Left ventricle myocardium inferior (tissue), 1 donor: ENCODE data around the gene OLIG3. TPM values are rescaled to one million over a fixed set of nuclear protein-coding genes. Genes with fewer than 3 reads are reported as not detected.
A peak's percentile ranks its signal among the peaks of the same experiment; 100 is the strongest.

Experiments used
- DNase-seq: peaks from one replicate; pipeline ENCODE4 v3.0.0-alpha.2; 2020
- H3K27ac ChIP-seq: fragments of 200-600 bp; replicated peaks from 2 replicates; pipeline ENCODE4 v1.8.0; 2021
- H3K27me3 ChIP-seq: fragments of 200-600 bp; 2 replicates; pipeline ENCODE4 v1.8.0; 2021; ENCODE audit warnings: low read depth
- H3K36me3 ChIP-seq: fragments of 200-600 bp; 2 replicates; pipeline ENCODE4 v1.8.0; 2021
- H3K4me1 ChIP-seq: fragments of 200-600 bp; 2 replicates; pipeline ENCODE4 v1.8.0; 2021
- H3K4me3 ChIP-seq: fragments of 200-600 bp; 2 replicates; pipeline ENCODE4 v1.8.0; 2021; ENCODE audit warnings: mild to moderate bottlenecking, moderate library complexity
- H3K9me3 ChIP-seq: fragments of 200-600 bp; replicated peaks from 2 replicates; pipeline ENCODE4 v1.8.0; 2021
- intact Hi-C: fragments of 100-400 bp; cut with micrococcal nuclease; formaldehyde crosslinking; loops from one replicate; pipeline ENCODE4 v1.11.0; 2022
- total RNA-seq: library from RNA; stranded (reverse); fragmentation: NEBNext Ultra II Directional; extraction: Animal tissue kit (Norgen Biotek cat#: 25700); gene quantifications from one replicate; pipeline ENCODE4 v1.2.1, GENCODE V29; 2021
- TF ChIP-seq, protein P1 (sequence below): fragments of 200-600 bp; IDR thresholded peaks from 2 replicates; pipeline ENCODE4 v1.8.0; 2021; ENCODE audit warnings: antibody characterized with exemption, mild to moderate bottlenecking, borderline replicate concordance
- donor health status: DM: no; HTN: yes; CAD: no; lungs with severe emphysema.

The OLIG3 gene
- total RNA-seq, 1 donor from 2014 or later: not detected

DNA sequence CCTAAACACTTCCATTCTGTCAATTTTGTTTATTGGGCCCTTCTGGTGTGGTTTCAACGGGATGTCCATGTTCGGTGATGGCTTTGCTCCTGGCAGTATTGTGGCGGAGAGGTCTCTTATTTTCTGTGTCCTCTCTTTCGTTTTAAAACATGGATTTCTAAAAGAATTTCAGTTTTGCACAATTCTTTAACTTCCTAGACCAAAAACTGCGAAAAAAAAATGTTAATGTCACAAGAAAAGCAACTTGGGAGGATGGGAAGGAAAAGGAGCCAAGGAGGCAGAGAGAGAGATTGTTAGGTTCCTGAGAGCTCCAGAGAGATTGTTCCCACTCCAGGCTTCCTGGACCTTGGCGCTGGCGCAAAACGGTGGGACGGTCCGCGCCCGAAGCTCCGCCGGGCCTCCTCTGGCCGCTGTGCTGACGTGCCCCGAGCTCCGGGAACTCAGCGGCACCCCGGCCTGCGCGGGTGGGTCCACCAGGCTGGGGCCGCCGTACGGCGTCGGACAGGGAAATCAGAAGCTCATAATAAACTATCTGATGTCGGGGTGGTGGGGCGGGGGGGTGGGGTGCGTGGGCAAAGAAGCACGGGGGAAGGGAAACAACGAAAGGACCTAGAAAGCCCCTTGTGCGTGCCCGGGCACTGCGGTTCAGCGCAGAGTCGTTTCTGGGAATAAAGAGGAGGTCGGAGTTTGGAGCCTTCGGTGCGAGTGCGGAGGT lies 951 bp upstream of the OLIG3 start:
- no peak overlapping the region for H3K27ac ChIP-seq
- peaks cover 100% of the 10 kb centered on the region for H3K27me3 ChIP-seq
- no peak overlapping the region for H3K4me3 ChIP-seq
- H3K4me1 ChIP-seq: peaks cover 45% of the 10 kb centered on the region
- no peaks in the 10 kb centered on the region for H3K36me3 ChIP-seq
- intact Hi-C loops: no loop called here
- DNase-seq: no peak
- TF ChIP-seq, protein P1, sequence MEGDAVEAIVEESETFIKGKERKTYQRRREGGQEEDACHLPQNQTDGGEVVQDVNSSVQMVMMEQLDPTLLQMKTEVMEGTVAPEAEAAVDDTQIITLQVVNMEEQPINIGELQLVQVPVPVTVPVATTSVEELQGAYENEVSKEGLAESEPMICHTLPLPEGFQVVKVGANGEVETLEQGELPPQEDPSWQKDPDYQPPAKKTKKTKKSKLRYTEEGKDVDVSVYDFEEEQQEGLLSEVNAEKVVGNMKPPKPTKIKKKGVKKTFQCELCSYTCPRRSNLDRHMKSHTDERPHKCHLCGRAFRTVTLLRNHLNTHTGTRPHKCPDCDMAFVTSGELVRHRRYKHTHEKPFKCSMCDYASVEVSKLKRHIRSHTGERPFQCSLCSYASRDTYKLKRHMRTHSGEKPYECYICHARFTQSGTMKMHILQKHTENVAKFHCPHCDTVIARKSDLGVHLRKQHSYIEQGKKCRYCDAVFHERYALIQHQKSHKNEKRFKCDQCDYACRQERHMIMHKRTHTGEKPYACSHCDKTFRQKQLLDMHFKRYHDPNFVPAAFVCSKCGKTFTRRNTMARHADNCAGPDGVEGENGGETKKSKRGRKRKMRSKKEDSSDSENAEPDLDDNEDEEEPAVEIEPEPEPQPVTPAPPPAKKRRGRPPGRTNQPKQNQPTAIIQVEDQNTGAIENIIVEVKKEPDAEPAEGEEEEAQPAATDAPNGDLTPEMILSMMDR: no peak
- no peaks in the 10 kb centered on the region for H3K9me3 ChIP-seq

DNA sequence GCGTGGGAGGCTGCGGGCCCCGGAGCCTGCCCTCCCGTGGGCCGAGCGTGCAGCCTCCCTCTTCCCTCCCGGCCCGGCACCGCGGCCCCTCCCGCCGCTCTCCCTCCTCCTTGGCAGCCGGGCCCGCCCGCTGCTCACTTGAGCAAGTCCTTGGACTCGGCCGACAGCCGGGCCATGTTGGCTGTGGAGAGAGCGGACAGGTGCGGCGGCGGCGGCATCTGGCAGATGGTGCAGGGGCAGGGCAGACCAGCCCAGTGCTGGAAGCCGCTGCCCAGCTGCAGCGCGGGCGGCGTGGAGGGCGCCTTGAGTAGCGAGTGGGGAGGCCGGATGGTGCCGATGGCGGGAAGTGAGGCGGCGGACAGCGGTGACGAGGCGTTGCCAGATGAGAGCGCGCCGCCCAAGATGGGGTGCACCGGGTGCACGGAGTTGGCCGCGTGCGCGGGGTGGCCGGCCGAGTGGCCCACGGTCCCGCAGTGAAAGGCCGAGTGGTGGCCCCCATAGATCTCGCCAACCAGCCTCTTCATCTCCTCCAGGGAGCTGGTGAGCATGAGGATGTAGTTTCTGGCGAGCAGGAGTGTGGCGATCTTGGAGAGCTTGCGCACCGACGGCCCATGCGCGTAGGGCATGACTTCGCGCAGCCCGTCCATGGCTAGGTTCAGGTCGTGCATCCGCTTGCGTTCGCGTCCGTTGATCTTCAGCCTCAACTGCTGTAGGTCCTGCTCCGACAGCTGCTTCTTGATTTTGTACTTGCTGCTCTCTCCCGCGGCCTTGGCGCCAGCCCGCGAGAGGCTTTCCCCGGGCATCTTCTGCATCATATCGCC lies 766 bp downstream of the OLIG3 start:
- intact Hi-C loops: no loop called here
- H3K36me3 ChIP-seq: no peaks in the 10 kb centered on the region
- H3K4me1 ChIP-seq: peaks cover 58% of the 10 kb centered on the region
- H3K9me3 ChIP-seq: no peaks in the 10 kb centered on the region
- H3K27ac ChIP-seq: no peak overlapping the region
- H3K4me3 ChIP-seq: peak overlapping the region; percentile 34
- H3K27me3 ChIP-seq: peaks cover 100% of the 10 kb centered on the region
- TF ChIP-seq, protein P1: no peak
- DNase-seq: no peak

DNA sequence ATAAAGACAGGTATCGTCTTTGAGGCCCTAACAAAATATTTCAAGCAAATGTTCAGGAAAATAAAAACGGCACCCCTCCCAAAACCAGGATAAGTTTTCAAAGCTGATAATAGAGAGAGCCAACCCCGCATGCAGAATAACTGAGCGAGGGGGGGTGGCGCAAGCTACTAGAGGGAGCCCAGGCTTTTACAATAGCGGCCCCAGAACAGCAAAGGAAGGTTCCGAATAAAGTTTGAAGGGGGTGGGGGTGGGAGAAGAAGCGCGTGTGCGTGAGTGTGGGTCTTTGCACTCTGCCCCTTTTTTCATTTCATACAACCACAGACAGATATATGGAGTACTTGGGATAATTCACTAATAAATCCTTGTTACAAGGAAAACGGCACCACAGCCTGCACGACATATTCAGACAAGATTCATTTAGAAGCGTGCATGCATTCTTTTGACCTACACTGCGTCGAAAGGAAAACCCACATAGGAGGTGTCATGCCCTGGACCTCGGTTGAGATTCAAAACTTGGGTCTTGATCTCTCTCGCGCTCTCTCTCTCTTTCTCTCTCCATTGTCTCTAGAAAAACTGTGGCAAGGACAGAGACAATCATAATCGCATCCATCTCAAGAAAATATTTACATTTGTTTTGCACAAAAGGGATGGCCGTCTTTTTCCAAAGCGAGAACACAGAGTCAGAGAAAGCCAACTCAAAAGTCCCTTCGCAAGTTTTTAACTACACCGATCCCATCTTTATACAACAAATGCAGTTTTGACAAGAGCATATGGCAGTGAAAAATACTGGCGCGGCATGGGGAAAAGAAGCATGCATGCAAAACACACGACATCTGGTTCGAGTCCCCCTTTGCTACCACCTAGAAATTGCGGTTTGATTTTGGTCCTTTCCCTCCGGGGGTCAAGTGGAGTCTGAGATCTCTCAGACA lies 1.6 kb downstream of the OLIG3 start:
- DNase-seq: no peak
- Histone ChIP-seq H3K9me3 (no peaks in the 10 kb centered on the region), H3K27ac (no peak overlapping the region), H3K36me3 (no peaks in the 10 kb centered on the region), H3K4me1 (peaks cover 54% of the 10 kb centered on the region), H3K4me3 (peak overlapping the region; percentile 34), H3K27me3 (peaks cover 100% of the 10 kb centered on the region)
- intact Hi-C loops: no loop called here
- TF ChIP-seq, protein P1: no peak

DNA sequence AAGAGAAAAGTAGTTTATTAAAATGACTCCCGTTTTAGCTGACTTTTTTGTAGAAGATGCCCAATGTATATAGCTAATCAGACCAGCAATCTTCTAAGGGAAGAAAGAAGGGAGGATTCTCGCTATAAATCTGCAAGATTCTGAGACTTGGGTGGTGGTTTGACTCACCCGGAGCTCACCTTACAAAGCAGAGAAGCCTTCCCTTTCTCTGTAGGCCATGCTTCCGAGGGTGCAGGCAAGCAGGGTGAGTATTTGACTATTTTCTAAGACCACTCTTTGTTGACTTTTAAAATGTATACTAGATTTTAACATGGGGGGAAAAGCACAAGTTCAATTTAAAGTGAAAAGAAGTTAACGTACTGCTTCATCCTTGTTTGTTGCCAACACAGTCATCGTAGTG lies 2.7 kb downstream of the OLIG3 start:
- no peak overlapping the region for H3K27ac ChIP-seq
- H3K36me3 ChIP-seq: no peaks in the 10 kb centered on the region
- intact Hi-C loops: no loop called here
- H3K27me3 ChIP-seq: peaks cover 100% of the 10 kb centered on the region
- no peak overlapping the region for H3K4me3 ChIP-seq
- no peaks in the 10 kb centered on the region for H3K9me3 ChIP-seq
- no peak for DNase-seq
- peaks cover 46% of the 10 kb centered on the region for H3K4me1 ChIP-seq
- TF ChIP-seq, protein P1: no peak

DNA sequence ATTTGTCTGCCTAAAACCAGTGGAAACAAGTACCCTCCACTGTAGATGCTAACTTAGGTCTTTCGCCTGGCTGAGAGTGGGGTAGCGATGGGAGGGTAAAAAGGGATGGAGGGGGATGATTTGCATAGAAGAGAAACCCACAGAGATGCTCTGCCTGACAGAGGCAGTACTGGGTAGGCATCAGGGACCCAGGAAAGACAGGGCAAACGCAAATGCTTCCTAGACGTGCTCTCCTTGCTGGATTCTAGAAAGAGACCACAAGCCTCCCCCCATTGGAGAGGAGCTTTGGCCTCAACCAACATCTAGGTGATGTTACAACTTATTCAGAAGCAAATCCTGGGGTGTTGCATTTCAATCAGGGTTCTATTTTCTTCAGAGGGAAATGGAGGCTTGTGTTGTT lies 3.2 kb downstream of the OLIG3 start:
- Histone ChIP-seq H3K9me3 (no peaks in the 10 kb centered on the region), H3K4me1 (peaks cover 46% of the 10 kb centered on the region), H3K4me3 (no peak overlapping the region), H3K27ac (no peak overlapping the region), H3K27me3 (peaks cover 100% of the 10 kb centered on the region), H3K36me3 (no peaks in the 10 kb centered on the region)
- intact Hi-C loops: no loop called here
- TF ChIP-seq, protein P1: no peak
- DNase-seq: no peak
